HFFc6 (cell line): ENCODE measurements around the gene MAPKAP1. TPM values are rescaled to one million over a fixed set of nuclear protein-coding genes. Genes with fewer than 3 reads are reported as not detected.

ENCODE experiments used
- DNase-seq: peaks from one replicate; pipeline ENCODE4 v3.0.0-alpha.2; 2018
- H3K27ac Mint-ChIP-seq: 2 replicates; pipeline ENCODE4 v1.8.0; 2020; ENCODE audit warnings: mild to moderate bottlenecking, mixed read lengths
- H3K27me3 Mint-ChIP-seq: 2 replicates; pipeline ENCODE4 v1.8.0; 2021; ENCODE audit warnings: mild to moderate bottlenecking, moderate library complexity, mixed read lengths; ENCODE audit not compliant: insufficient read depth
- H3K36me3 Mint-ChIP-seq: 2 replicates; pipeline ENCODE4 v1.8.0; 2021; ENCODE audit warnings: low read depth, mixed read lengths
- H3K4me1 Mint-ChIP-seq: 2 replicates; pipeline ENCODE4 v1.8.0; 2020; ENCODE audit warnings: low read depth, mixed read lengths
- H3K4me3 Mint-ChIP-seq: 2 replicates; pipeline ENCODE4 v1.8.0; 2020; ENCODE audit warnings: mild to moderate bottlenecking, moderate library complexity, mixed read lengths
- H3K9me3 Mint-ChIP-seq: 2 replicates; pipeline ENCODE4 v1.8.0; 2020; ENCODE audit warnings: mild to moderate bottlenecking, mixed read lengths
- total RNA-seq, 6 experiments: library from RNA; stranded (reverse); fragmentation: NEBNext Ultra II Directional; extraction: Animal tissue kit (Norgen Biotek cat#: 25700); gene quantifications; 2 replicates in 1 of 6; 3 replicates in 5 of 6; pipeline ENCODE4 v1.2.3, GENCODE V29; 2021
- TF ChIP-seq, protein P1 (sequence below): fragments of 200-600 bp; sonication (generic); IDR thresholded peaks from 2 replicates; pipeline ENCODE4 v1.5.0; 2021; ENCODE audit warnings: antibody characterized with exemption, mild to moderate bottlenecking

The MAPKAP1 gene
- total RNA-seq, 6 experiments from 2014 or later, result 115 to 167 (median 130) TPM

- DNase-seq, result no peak
- Mint-ChIP-seq H3K36me3 (no peaks in the 10 kb centered on the region), H3K9me3 (no peaks in the 10 kb centered on the region), H3K27me3 (no peaks in the 10 kb centered on the region; the same call in 1 of the 2 replicates), H3K4me3 (no peak overlapping the region), H3K27ac (no peak overlapping the region), H3K4me1 (peaks cover 51% of the 10 kb centered on the region)
- TF ChIP-seq, protein P1, sequence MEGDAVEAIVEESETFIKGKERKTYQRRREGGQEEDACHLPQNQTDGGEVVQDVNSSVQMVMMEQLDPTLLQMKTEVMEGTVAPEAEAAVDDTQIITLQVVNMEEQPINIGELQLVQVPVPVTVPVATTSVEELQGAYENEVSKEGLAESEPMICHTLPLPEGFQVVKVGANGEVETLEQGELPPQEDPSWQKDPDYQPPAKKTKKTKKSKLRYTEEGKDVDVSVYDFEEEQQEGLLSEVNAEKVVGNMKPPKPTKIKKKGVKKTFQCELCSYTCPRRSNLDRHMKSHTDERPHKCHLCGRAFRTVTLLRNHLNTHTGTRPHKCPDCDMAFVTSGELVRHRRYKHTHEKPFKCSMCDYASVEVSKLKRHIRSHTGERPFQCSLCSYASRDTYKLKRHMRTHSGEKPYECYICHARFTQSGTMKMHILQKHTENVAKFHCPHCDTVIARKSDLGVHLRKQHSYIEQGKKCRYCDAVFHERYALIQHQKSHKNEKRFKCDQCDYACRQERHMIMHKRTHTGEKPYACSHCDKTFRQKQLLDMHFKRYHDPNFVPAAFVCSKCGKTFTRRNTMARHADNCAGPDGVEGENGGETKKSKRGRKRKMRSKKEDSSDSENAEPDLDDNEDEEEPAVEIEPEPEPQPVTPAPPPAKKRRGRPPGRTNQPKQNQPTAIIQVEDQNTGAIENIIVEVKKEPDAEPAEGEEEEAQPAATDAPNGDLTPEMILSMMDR, result no peak
Measured at GRCh38 chr9:125547368-125547767, 159.6 kb downstream of the MAPKAP1 start.

DNA sequence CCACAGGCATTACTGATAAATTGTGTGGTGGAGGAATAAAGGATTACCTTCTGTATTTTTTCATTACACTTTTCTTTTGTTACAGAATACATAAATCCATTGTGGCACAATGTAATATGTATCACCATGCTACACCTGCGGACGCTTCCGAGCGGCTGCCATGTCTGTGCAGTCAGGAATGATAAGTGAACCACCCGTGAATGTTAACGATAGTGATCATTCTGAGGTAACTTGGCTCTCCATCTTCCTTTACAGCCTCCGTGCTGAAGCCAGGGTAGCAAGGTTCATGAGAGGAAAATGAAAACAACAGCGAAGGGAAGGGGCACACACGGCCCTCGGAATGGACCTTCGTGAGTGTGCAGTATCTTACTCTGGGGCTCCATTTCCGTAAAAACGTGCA is 161.2 kb downstream of the MAPKAP1 start:
- no peak for DNase-seq
- Mint-ChIP-seq H3K9me3 (no peaks in the 10 kb centered on the region), H3K27ac (no peak overlapping the region), H3K4me1 (peaks cover 48% of the 10 kb centered on the region), H3K4me3 (no peak overlapping the region), H3K27me3 (no peaks in the 10 kb centered on the region; the same call in 1 of the 2 replicates), H3K36me3 (peaks cover 12% of the 10 kb centered on the region)
- TF ChIP-seq, protein P1, result no peak

DNA sequence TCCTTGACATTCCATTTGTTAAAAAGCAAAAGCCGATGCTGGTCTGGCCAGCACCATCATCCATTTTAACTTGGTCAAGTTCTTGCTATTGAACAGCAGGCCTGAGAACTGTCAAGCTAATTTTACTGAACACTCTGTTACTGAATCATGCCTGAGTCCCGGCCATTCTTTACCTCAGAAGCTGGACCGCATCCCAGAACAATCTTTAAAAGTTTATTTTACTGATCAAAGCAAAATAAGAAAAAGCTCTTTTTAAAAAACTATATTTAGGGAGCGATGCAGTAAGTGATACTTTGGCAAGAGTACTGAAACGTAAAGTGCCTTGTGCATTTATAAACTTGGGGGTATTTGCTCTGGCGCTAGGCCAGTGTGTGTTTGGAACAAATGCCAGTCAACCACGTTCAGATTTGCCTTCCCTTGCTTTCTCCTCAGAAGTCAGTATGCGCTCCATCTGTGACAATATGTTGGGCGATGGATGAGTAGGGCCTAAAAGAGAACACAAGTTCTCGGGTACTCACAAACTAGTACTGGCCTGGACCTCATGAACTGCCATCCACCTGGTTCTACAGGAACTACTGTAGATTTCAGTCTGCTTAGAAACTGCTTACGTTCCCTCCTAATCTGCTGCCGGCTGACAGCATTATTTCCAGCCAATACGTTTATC is 161.9 kb downstream of the MAPKAP1 start:
- peaks cover 48% of the 10 kb centered on the region for H3K4me1 Mint-ChIP-seq

GRCh38 chr9:125544484-125544883 is 162.5 kb downstream of the MAPKAP1 start:
- TF ChIP-seq, protein P1, result no peak
- Mint-ChIP-seq H3K27me3 (no peaks in the 10 kb centered on the region; the same call in 1 of the 2 replicates), H3K36me3 (peaks cover 18% of the 10 kb centered on the region), H3K9me3 (no peaks in the 10 kb centered on the region), H3K4me3 (no peak overlapping the region), H3K4me1 (peaks cover 42% of the 10 kb centered on the region), H3K27ac (no peak overlapping the region; the same call in 1 of the 2 replicates)
- no peak for DNase-seq

More for the DNA sequence above, 161.9 kb downstream of the MAPKAP1 start:
- Mint-ChIP-seq H3K36me3 (peaks cover 18% of the 10 kb centered on the region), H3K4me3 (peak overlapping the region; percentile 46), H3K27ac (peak overlapping the region; percentile 71), H3K27me3 (no peaks in the 10 kb centered on the region; the same call in 1 of the 2 replicates), H3K9me3 (no peaks in the 10 kb centered on the region)
- TF ChIP-seq, protein P1, result no peak
- DNase-seq, result peak; percentile 68

GRCh38 chr9:125541840-125542243 is 165.2 kb downstream of the MAPKAP1 start:
- Mint-ChIP-seq H3K27ac (no peak overlapping the region), H3K4me3 (no peak overlapping the region)
- no peak for DNase-seq

More at GRCh38 chr9:125541840-125542243, 165.2 kb downstream of the MAPKAP1 start:
- Mint-ChIP-seq H3K4me1 (peaks cover 35% of the 10 kb centered on the region), H3K9me3 (no peaks in the 10 kb centered on the region), H3K27me3 (no peaks in the 10 kb centered on the region; the same call in 1 of the 2 replicates), H3K36me3 (peaks cover 25% of the 10 kb centered on the region)
- TF ChIP-seq, protein P1, result no peak
